HG03175 (cell line): ENCODE measurements around the gene LYZL2.
"Not testable (repeated sequence)": the region's sequence is repeated elsewhere in the genome, so short reads cannot be mapped to it uniquely, and the experiment has no call there.

Source experiments
- ATAC-seq: cut with Tn5 transposase; IDR thresholded peaks from one replicate; pipeline ENCODE4 v1.9.1; 2021; ENCODE audit warnings: mild to moderate bottlenecking, moderate library complexity; ENCODE audit not compliant: unreplicated experiment

Gene LYZL2

DNA sequence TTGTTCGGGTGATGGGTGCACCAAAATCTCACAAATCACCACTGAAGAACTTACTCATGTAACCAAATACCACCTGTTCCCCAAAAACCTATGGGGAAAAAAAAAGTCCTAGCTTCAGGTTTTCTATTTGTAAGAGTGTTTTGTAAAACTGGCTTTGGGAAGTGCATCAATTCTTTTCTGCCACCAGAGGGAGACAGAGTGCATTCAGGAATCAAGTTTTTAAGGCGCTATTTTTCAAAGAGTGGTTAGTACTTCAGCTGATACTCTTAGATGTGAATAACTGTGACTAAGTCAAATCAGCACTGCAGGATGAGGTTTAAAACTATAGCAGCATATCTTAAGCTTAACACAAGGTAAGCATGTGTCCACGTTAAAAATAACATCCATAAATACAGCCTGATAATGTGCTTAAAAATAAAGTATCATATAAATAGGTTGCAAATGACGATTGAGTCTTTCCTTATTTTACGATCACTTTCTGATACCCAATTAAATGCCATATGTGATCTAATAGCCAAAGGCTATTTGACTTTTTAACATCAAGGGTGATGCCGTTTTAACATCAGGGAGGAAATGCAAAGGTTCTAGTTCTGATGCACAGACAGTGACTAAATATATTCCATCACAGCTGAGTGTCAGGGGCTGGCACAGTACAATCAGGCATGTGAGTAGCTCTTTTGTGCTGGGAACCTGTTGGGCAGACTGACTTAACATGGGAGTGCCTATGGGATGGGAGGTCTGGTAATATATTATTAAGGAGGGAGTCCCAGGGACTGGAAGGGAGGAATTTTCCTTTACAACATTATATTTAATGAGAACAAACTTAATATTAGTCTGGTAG, 10.6 kb upstream of the LYZL2 start:
- ATAC-seq = no peak

DNA sequence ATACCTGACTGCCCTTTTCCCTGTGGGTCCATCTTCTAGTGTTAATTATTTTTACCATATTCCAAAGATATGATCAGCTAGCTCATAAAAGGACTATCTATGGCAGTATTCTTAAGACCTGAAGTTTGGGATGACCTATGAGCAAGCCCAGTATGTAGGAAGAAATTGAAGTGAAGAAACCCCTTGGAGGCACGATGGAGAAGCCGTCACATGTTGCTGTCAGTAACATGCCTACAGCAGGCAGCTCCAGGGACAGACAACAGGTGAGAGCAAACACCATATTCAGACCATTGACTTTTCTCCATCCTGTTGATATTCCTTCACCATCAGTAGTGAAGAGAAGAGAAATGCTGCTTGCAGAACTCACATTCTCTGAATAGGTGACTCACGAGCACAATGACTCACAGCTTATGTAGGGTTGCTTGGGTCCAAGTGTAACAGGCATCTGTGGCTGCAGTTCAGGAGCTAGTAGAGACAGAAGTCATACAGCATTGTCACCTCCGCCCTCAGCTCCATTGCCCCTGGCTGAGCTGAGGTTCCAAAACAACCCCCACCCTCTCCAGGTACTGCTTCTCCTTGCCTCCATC, 8.4 kb upstream of the LYZL2 start:
- no peak for ATAC-seq

DNA sequence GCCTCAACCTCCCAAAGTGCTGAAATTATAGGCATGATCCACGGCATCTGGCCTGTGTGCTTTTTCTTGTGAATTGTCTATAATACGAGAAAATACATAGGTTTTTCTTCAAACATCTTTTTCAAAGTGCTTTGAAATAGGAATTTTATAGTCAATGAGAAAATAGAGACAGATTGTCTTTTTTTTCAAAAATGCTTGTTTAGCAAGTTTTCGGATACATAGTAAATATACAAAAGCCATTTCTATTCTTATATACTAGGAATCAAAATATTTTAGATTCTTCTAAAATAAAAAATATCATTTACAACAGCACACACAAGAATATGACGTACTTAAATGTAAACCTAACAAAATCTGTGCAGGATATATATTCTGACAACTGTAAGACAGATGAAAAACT, 1.6 kb upstream of the LYZL2 start:
- no peak for ATAC-seq

DNA sequence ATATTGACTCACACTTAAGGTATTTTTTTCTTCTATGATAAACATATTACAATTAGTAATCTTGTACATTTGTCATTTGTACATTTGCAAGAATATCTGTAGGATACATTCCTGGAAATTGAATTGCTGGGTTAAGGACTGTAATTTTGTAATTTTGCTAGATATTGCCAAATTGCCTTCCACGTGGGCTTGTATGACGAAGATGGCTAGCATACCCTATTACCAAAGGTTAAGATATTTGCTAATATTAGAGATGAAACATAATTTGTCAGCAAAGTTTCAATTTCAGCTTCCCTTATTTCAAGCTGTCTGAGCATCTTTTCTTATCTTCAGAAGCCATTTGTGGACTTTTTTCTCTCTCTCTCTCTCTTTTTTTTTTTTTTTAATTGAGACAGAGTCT, 1.0 kb upstream of the LYZL2 start:
- ATAC-seq = no peak

DNA sequence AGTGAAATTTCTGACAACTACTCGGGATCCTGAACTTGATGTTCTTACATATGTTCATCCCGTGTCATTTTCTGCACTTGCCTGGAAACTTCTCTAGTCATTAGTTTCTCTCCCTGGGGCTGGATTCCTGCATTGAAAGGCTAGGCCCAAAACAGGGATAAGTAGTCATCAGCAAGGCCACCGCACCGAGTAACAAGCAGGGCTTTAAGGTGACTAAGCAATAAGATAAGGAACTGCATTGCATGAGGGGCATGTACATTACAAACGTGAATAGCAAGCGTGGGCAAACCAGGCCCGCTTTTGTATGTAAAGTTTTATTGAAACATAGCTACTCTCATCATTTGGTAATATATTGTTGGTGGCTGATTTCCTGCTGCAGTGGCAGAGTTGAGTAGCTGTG, 977 bp downstream of the LYZL2 start:
- not testable (repeated sequence) for ATAC-seq

DNA sequence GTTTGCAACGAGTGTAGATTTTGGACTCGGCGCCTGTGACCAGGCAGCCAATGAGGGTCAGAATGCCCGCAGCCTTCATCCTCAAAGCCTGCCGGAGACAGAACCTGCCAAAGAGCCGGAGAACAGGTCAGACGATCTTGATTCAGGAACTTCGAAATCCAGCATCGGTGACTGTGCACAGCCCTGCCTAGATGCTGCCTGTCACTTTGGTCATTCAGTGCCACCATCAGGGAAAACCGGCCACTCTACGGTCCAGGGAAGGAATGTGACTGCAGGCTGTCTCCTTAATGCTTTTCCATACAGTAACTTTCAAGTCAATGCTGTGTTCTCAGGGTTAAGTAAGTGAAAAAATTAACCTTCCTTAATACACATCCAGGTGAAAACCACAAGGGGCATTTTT, 2.7 kb downstream of the LYZL2 start:
- not testable (repeated sequence) for ATAC-seq

DNA sequence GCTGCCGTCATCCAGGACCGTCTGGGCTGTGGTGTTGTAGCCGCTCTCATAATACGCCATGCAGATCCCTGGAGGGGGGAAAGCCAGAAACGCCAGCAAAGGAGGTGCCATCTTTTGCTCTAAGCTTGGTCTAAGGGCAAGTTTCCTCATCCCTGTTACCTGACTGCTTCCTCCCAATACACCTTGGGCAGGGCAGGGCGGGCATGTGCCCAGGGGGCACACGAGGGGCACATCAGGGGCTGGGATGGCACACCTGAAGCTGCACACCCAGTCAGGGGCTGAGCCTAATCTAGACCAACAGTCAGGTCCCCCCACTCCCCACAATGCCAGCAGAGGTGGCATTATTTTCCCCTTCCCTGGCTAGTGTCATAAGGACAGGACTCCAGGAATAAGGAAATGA, 3.4 kb downstream of the LYZL2 start:
- not testable (repeated sequence) for ATAC-seq

DNA sequence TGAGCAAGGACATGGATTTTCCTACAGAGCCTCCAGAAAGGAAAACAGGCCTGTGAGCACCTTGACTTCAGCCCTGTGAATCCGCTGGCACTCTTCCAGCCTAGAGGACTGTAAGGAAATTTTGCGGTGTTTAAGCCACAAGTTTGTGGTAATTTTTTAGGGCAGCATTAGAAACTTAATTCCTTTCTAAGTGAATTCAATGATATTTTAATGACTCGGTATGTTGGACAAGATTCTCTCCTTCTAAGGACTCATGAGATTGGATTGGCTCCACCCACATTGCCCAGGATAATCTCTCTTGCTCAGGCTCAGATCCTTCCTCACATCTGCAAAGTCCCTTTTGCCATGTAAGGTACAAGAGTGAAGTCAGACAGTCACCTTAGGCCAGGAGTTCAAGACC, 4.5 kb downstream of the LYZL2 start:
- ATAC-seq = no peak

DNA sequence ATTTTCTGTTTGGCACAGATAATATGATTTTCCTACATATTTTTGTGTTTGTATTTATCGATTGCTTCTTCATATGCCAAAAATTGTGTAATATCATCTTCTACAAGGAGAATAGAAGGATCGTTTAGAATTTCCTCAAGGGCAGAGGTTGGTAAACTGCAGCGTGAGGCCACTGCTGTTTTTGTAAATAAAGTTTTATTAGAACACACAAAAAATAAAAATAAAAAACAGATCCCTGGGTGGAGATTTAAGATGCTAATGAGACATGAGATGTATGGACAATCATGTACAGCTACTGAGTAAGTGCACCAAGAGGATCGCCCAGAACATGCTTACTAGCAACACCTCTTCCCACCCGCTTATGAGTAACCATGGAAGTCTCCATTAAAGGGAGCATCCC, 9.6 kb downstream of the LYZL2 start:
- no peak for ATAC-seq

DNA sequence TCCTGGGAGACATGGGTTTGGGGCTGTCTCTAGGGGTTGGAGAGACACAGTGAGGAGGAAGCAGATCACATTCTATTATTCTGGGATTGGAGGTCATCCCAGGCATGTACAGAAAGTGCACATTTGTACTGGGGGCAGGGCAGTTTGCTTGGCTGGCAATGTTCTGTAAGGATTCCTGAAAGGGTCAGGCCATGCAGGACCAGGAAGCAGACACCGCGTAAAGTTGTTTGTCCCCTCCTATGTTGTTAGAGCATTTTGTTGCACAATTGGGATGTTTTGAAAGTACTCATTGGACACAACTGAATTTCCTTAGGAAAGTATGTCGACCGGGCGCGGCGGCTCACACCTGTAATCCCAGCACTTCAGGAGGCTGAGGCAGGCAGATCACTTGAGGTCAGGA, 12.5 kb downstream of the LYZL2 start:
- ATAC-seq = no peak

DNA sequence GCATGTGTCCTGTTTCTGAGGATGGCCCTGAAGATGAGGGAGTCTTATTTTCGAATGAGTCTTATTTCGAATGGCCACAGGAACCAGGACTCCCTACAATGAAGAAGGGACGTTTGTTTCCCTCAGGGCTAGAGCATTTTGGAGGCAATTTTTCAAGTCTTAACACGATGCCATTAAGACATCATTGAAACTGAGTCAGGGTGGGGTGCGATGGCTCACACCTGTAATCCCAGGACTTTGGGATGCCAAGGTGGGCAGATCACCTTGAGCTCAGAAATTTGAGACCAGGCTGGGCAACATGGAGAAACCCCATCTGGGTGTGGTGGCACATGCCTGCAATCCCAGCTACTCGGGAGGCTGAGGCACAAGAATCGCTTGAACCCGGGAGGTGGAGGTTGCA, 18.5 kb downstream of the LYZL2 start:
- not testable (repeated sequence) for ATAC-seq

DNA sequence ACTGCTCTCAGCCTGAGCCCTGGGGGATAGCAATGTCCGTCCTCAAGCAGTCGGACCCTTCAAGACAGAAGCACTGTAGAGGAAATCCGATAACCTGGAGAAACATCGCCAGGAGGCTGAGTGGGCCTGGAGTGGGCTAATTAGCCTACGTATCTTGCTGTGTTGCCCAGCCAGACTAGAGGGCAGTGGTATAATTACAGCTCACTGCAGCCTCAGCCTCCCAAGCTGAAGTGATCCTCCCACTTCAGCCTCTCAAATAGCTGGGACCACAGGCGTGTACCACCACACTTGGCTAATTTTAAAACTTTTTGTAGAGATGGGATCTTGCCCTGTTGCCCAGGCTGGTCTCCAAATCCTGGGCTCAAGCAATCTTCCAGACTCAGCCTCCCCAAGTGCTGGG, 21.7 kb downstream of the LYZL2 start:
- no peak for ATAC-seq

DNA sequence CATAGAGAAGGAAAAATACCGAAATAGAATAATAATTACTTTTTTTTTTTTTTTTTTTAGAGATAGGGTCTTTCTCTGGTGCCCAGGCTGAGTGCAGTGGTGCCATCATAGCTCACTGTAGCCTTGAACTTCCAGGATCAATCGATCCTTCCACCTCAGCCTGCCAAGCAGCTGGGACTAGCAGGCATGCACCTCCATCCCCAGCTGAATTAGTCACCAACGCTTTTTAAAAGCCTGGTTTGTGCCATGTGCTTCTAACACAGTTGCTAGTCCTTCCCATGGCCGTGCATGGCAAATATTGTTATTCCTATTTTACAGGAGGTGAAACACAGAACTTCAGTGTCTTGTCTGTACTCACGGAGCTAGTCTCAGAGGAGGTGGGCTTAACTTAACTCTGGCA, 23.2 kb downstream of the LYZL2 start:
- no peak for ATAC-seq

DNA sequence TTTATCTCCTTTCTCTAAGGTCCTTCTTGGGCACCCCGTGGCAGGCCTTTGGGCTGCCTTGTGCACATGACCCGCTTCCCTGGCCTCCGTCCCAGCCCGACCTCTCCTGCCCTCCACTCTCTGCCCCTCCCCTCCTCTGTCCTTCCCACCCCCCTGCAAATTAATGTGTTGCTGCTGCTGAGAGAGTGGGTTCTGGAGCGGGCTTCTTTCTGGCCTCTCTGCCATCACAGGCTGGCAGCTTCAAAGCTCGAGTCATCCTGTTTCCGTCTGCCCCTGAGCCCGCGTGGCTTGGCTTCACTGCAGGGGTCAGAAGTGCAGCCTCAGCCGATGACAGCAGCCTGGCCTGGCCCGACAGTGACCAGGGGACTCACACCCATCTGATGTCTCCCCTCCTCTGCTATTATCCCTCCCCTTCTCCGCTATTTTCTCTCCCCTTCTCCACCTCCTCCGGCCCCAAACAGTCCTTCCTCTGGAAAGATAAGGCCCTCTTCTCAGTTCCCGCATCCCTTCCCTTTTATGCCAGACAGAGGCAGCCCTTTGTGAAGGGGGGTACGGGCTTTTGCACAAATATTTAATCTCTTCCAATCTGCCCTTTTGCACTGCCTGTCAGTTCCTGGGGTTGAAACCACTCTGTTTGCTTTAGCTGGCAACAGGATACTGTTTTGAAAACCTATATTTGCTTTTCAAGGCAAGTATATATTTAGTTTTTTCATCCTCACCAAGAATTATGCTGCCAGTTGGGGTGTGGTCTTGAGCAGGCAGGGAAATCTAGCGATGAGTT, 24.0 kb downstream of the LYZL2 start:
- ATAC-seq = not testable (repeated sequence)

DNA sequence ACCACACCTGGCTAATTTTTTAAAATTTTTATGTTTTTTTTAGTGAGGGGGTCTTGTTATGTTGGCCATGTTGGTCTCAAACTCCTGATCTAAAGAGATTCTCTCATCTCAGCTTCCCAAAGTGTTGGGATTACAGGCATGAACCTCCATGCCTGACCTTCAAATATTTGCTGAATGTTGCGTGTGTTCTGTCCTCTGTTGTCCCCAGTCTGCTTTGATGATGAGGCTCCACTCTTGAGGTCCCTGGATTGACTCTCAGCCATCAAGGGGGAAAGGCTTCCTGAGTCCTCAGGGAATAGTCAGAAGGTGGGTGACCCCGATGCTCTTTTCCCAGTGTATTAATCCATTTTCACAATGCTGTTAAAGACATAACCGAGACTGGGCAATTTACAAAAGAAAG, 26.0 kb downstream of the LYZL2 start:
- no peak for ATAC-seq

DNA sequence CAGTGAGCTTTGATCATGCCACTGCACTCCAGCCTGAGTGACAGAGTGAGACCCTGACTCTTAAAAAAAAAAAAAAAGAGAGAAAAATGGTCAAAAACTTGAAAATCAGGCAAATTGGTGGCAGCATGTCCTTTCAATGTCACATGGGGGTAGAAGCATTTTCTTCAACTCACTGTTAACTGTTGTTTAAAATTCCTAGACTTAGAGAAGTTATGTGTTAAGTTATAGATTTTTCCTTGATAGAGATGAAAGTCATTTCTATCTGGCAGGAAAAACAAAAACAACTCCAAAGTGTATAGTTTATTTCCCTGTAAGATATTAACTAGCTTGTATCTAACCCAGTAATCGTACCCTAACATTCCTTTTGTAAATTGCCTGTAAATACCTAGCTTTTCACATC, 26.8 kb downstream of the LYZL2 start:
- no peak for ATAC-seq

DNA sequence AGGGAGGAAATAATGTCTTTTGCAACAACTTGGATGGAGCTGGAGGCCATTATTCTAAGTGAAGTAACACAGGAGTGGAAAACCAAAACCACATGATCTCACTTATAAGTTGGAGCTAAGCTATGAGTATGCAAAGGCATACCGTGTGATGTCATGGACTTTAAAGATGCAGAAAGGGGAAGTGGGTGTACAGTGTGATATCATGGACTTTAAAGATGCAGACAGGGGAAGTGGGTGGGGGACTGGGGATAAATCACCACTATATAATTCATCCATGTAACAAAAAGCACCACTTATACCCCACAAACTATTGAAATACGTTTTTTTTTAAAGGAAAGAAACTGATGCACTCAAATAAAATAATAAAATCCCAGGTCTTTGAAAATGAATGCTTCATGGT, 29.5 kb downstream of the LYZL2 start:
- ATAC-seq = peak; percentile 66

DNA sequence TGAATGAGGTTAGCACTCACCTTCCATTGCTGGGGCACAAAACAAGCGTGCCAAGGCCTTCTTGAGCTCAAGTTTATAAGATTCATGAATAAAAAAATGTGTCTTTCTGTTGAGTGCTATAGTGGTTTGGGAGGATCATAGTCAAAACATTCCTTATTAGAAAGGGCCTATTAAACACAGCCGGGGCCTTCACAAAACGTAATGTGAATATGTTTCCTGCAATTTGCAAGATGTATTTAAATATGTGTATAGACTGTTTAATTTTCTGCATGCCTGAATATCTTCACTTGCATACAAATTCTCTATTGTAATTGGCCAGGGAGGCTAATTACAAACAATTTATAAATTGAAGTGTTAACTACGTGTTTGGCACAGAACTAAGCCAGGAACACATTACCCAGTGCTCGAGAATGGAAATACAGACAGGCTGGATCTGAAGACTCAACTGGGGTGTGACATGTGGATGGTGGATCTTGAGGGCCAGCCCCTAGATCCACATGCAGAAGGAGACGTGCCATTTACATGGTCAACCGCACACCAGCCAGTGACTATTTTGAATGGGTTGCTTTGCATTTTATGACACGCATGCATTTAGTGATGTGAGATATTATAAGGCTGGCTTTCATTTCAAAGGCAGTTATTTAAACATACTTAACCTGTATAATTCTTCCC, 31.3 kb downstream of the LYZL2 start:
- ATAC-seq = no peak

DNA sequence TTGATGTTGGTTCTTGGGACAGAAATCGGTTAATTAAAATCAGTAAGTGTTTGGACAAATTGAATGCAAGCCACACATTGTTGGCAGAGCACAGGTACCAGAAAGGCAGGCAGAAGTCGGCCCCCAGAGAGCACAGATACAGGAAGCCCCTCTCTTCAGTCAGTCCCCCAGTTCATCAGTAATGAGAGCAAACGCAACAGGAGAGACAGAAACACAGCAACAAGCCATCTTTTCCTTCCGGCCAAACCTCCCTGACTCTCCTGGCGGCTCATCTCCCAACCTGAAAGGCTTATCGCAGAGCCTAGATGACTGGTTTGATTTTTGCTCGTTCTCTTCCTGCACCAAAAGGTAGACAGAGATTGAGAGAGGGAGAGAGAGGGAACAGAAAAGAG, 32.1 kb downstream of the LYZL2 start:
- not testable (repeated sequence) for ATAC-seq

DNA sequence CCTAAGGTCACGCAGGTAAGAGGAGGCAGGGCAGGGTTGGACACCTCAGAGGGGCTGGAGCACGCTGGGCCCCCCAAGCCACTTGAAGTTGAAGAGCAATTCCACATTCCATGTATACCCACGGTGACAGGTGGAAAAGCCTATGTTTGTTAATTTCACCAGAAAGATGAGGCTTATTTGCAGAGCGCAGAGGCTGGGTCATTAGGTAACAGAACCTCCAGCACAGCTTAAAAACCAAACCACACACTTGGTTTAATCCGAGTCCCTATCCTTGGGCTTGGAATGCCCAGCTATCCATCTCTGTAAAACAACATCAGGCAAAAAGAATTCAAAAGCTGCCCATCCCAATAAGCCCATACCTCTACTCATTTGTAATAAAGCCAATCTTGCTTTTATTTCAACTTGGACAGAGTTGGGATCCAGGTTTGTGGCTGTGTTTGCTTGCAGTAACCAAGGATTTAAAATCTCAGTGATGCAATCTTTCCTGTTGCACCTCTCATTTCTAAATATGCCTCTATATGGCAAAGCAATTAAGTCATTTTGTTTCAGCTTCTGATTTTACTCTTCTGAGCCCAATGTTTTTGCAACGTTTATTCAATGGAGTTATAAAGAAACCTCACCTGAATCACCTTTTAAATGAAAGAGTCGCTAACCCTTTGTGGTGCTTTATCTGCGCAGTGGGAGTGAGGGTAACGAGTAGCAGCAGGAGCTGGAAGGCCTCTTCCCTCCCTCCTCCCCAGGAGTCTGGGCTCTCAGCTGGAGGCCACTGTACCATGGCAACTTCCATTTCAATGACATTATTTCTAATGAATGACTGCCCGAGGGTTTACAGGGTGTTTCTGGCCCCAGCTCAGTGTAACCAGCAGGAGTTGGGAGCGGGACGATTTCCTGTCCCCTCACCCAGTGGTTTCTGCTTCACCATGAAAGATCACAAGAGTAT, 32.8 kb downstream of the LYZL2 start:
- not testable (repeated sequence) for ATAC-seq
